Esophagus muscularis mucosa (tissue), 3 donors: ENCODE results near the gene SPTB.

Source experiments
- POLR2A ChIP-seq: fragments of 450-650 bp; IDR thresholded peaks from one replicate; pipeline ENCODE4 v1.6.1; 2017; ENCODE audit warnings: antibody characterized with exemption, moderate library complexity, mild to moderate bottlenecking, low read depth
- TF ChIP-seq, protein P1 (sequence below), 3 experiments: fragments of 200-600 bp in 2 of 3; fragments of 450-650 bp in 1 of 3; sonication (generic) in 2 of 3; IDR thresholded peaks; one replicate each; pipeline ENCODE4 v1.5.1; 2017 to 2019; ENCODE audit warnings: antibody characterized with exemption in 3 of 3, mild to moderate bottlenecking in 2 of 3, moderate library complexity in 1 of 3

DNA sequence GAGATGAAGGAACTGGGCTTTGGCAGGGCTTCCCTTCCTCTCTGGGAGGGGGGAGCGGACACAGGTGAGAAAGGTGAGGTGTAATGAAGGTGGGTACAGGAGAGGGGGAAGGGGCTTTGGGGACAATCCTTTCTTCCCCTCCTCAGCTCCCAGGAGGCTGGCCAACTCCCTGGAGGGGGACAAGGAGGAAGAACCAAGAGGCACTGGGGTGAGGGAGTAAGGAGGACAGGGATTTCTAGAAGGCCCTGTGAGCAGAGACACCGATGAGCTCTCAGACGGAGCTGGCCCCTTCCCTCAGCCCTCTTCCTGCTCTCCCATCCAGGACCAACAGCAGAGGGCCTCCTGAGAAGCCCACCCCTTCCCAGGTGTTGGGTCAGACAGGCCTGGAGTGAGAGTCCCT lies 122.1 kb downstream of the SPTB start:
- TF ChIP-seq, protein P1, sequence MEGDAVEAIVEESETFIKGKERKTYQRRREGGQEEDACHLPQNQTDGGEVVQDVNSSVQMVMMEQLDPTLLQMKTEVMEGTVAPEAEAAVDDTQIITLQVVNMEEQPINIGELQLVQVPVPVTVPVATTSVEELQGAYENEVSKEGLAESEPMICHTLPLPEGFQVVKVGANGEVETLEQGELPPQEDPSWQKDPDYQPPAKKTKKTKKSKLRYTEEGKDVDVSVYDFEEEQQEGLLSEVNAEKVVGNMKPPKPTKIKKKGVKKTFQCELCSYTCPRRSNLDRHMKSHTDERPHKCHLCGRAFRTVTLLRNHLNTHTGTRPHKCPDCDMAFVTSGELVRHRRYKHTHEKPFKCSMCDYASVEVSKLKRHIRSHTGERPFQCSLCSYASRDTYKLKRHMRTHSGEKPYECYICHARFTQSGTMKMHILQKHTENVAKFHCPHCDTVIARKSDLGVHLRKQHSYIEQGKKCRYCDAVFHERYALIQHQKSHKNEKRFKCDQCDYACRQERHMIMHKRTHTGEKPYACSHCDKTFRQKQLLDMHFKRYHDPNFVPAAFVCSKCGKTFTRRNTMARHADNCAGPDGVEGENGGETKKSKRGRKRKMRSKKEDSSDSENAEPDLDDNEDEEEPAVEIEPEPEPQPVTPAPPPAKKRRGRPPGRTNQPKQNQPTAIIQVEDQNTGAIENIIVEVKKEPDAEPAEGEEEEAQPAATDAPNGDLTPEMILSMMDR (IDR thresholded peaks at IDR 0.05) = no peak
- no peak for TF ChIP-seq POLR2A
